ENCODE measurements around the gene HTR4.

Gene HTR4, protein sequence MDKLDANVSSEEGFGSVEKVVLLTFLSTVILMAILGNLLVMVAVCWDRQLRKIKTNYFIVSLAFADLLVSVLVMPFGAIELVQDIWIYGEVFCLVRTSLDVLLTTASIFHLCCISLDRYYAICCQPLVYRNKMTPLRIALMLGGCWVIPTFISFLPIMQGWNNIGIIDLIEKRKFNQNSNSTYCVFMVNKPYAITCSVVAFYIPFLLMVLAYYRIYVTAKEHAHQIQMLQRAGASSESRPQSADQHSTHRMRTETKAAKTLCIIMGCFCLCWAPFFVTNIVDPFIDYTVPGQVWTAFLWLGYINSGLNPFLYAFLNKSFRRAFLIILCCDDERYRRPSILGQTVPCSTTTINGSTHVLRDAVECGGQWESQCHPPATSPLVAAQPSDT

DNA sequence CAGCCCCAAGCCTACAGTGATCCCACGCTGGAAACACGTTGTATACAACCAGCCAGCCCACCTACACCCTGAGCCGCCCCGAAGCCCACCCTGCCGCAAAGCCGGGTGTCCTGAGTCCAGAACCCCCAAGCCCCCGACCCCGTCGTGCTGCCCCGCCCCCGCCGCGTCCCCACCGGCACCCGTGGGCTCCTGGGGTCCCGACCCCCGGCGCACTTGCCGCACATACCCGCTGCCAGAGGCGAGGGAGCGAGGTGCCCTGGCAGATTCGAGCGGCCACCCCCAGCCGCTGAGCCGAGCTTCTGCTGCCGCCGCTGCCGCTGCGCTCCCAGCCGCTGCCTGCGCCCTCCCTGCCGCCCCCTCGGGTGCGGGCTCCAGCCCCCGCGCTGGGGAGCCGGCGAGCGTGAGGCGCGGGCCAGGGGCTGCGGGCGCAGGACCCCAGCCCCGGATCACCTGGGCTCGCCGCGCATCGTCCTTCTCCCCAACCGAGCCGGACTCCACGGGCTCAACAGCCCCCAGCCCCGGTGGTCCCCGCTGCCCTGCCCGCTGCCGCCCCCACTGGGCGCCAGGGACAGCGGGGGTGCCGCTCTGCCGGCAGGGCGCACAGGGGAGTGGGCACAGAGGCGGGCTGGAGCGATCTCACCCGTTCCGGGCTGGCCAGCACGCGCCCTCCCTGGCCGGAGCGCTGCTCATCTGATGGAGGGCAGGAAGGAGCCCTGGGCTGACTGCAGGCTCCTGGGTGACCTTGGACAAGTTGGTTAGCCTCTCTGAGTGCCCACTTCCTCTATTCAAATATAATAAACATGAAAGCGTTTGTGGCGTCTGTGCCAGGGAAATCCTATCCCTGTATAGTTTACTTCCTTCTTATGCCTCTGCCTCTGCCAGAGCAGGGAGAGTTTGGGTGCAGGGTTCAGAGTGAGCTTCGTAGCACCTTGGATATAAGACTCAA is at the start of gene HTR4:
Gene HTR4, minus strand, starts transcription at position 692 of the 946 bp plus-strand sequence. CDS start 17,513 bp downstream, outside the sequence.
- ATAC-seq (replicated peaks; ENCODE audit: extremely low read depth, poor library complexity, severe bottlenecking) (no peak), DNase-seq (ENCODE audit: low spot score in 2 of 2) (no peak)
- Mint-ChIP-seq H3K9me3 (no peaks in the 10 kb centered on the region), H3K4me3 (no peak within 1 kb of the TSS), H3K27me3 (peaks cover 72% of the 10 kb centered on the region), H3K27ac (ENCODE audit: low read depth) (no peak within 1 kb of the TSS), H3K4me1 (no peaks in the 10 kb centered on the region), H3K36me3 (ENCODE audit: insufficient read depth) (peaks cover 2% of the 10 kb centered on the region)

DNA sequence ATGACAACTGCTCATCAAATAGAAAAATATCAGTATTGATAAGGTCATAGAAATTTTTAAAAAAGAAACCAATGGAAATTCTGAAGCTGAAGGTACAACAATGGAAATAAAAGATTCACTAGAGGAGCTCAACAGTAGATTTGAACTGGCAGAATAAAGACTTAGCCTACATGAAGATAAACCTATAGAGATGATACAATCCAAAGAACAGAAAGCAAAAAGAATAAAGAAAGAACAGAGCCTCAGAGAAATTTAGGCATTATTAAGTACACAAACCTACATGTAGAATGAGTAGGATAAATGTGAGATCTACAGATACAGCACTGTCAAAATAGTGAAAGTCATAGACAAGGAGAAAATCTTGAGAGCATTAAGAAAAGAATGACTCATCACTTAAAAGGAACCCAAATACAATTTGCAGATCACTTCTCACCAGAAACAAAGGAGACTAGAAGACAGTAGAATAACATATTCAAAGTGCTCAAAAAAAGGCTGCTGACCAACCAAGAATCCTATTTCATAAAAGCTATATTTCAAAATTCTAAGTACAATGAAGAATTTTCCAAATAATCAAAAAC is 47.8 kb upstream of the HTR4 start:
- Mint-ChIP-seq H3K4me3 (no peak overlapping the region), H3K4me1 (no peaks in the 10 kb centered on the region), H3K36me3 (ENCODE audit: insufficient read depth) (no peaks in the 10 kb centered on the region), H3K9me3 (peaks cover 7% of the 10 kb centered on the region), H3K27ac (ENCODE audit: low read depth) (no peak overlapping the region), H3K27me3 (peaks cover 57% of the 10 kb centered on the region)
- DNase-seq (ENCODE audit: low spot score in 2 of 2) (no peak), ATAC-seq (replicated peaks; ENCODE audit: extremely low read depth, poor library complexity, severe bottlenecking) (no peak)

- H3K4me1 Mint-ChIP-seq: no peaks in the 10 kb centered on the region
- ATAC-seq (replicated peaks; ENCODE audit: extremely low read depth, poor library complexity, severe bottlenecking) (no peak), DNase-seq (ENCODE audit: low spot score in 2 of 2) (no peak)
- H3K27ac Mint-ChIP-seq (ENCODE audit: low read depth): no peak overlapping the region
- no peaks in the 10 kb centered on the region for H3K36me3 Mint-ChIP-seq (ENCODE audit: insufficient read depth)
- H3K4me3 Mint-ChIP-seq: no peak overlapping the region
- H3K27me3 Mint-ChIP-seq: peaks cover 58% of the 10 kb centered on the region
- H3K9me3 Mint-ChIP-seq: peaks cover 7% of the 10 kb centered on the region
These were observed 44.7 kb upstream of the HTR4 start for GRCh38 chr5:148699028-148699427.

- H3K4me1 Mint-ChIP-seq: no peaks in the 10 kb centered on the region
- no peak overlapping the region for H3K4me3 Mint-ChIP-seq
- no peaks in the 10 kb centered on the region for H3K36me3 Mint-ChIP-seq (ENCODE audit: insufficient read depth)
- peaks cover 46% of the 10 kb centered on the region for H3K27me3 Mint-ChIP-seq
- H3K9me3 Mint-ChIP-seq: peaks cover 7% of the 10 kb centered on the region
- no peak overlapping the region for H3K27ac Mint-ChIP-seq (ENCODE audit: low read depth)
- ATAC-seq (replicated peaks; ENCODE audit: extremely low read depth, poor library complexity, severe bottlenecking) (no peak), DNase-seq (ENCODE audit: low spot score in 2 of 2) (no peak)
These were observed 43.5 kb upstream of the HTR4 start for GRCh38 chr5:148697809-148698196.

DNA sequence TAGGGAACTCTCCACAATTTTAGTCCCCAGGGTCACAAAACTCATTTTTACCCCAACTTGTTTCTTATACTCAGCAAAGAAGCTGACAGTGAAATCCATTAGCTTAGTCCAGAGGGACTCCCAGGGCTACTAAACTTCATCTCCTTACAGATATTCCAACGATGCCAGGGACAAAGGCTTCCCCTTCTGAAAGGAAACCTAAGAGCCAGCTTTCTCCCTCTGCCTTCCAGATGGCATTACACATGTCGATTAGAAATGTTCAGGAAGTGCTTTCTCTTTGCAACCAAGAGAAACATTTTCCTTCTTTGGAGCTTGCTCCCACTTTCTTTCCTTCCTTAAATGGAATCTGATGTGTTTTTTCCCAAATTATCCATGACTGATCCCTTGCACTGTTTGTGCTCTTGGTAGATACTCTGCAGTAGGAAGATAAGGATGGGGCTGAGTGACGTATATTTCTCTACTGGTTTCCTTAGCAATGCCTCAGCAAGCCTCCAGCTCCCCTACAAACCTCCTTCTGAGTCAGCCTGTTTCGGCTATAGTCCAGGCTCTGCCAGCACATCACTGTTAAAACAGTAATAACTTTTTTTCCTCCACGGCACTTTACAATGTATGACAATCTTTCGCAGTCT is 43.0 kb upstream of the HTR4 start:
- no peak for ATAC-seq (replicated peaks; ENCODE audit: extremely low read depth, poor library complexity, severe bottlenecking)
- no peak for DNase-seq (ENCODE audit: low spot score in 2 of 2)
- Mint-ChIP-seq H3K36me3 (ENCODE audit: insufficient read depth) (no peaks in the 10 kb centered on the region), H3K4me1 (no peaks in the 10 kb centered on the region), H3K27me3 (peaks cover 41% of the 10 kb centered on the region), H3K27ac (ENCODE audit: low read depth) (no peak overlapping the region), H3K4me3 (no peak overlapping the region), H3K9me3 (peaks cover 6% of the 10 kb centered on the region)

- no peak for DNase-seq (ENCODE audit: low spot score in 2 of 2)
- no peak for ATAC-seq (replicated peaks; ENCODE audit: extremely low read depth, poor library complexity, severe bottlenecking)
- H3K4me3 Mint-ChIP-seq: no peak overlapping the region
- H3K27ac Mint-ChIP-seq (ENCODE audit: low read depth): no peak overlapping the region
- no peaks in the 10 kb centered on the region for H3K4me1 Mint-ChIP-seq
- peaks cover 40% of the 10 kb centered on the region for H3K27me3 Mint-ChIP-seq
- no peaks in the 10 kb centered on the region for H3K9me3 Mint-ChIP-seq
- H3K36me3 Mint-ChIP-seq (ENCODE audit: insufficient read depth): no peaks in the 10 kb centered on the region
These were observed 42.1 kb upstream of the HTR4 start for GRCh38 chr5:148696187-148697036.

- Mint-ChIP-seq H3K27me3 (peaks cover 62% of the 10 kb centered on the region), H3K36me3 (ENCODE audit: insufficient read depth) (no peaks in the 10 kb centered on the region), H3K4me1 (no peaks in the 10 kb centered on the region), H3K4me3 (no peak overlapping the region), H3K9me3 (no peaks in the 10 kb centered on the region), H3K27ac (ENCODE audit: low read depth) (no peak overlapping the region)
- no peak for ATAC-seq (replicated peaks; ENCODE audit: extremely low read depth, poor library complexity, severe bottlenecking)
- DNase-seq (ENCODE audit: low spot score in 2 of 2): no peak
These were observed 36.6 kb upstream of the HTR4 start for GRCh38 chr5:148690945-148691344.

- no peaks in the 10 kb centered on the region for H3K4me1 Mint-ChIP-seq
- DNase-seq (ENCODE audit: low spot score in 2 of 2) (no peak), ATAC-seq (replicated peaks; ENCODE audit: extremely low read depth, poor library complexity, severe bottlenecking) (no peak)
- no peak overlapping the region for H3K27ac Mint-ChIP-seq (ENCODE audit: low read depth)
- H3K36me3 Mint-ChIP-seq (ENCODE audit: insufficient read depth): no peaks in the 10 kb centered on the region
- no peak overlapping the region for H3K4me3 Mint-ChIP-seq
- H3K27me3 Mint-ChIP-seq: peaks cover 76% of the 10 kb centered on the region
- H3K9me3 Mint-ChIP-seq: no peaks in the 10 kb centered on the region
These were observed 34.5 kb upstream of the HTR4 start for GRCh38 chr5:148688787-148689186.

- Mint-ChIP-seq H3K36me3 (ENCODE audit: insufficient read depth) (no peaks in the 10 kb centered on the region), H3K4me3 (no peak overlapping the region), H3K27me3 (peaks cover 85% of the 10 kb centered on the region), H3K27ac (ENCODE audit: low read depth) (no peak overlapping the region), H3K9me3 (no peaks in the 10 kb centered on the region), H3K4me1 (no peaks in the 10 kb centered on the region)
- no peak for ATAC-seq (replicated peaks; ENCODE audit: extremely low read depth, poor library complexity, severe bottlenecking)
- no peak for DNase-seq (ENCODE audit: low spot score in 2 of 2)
These were observed 33.5 kb upstream of the HTR4 start for GRCh38 chr5:148687871-148688270.

DNA sequence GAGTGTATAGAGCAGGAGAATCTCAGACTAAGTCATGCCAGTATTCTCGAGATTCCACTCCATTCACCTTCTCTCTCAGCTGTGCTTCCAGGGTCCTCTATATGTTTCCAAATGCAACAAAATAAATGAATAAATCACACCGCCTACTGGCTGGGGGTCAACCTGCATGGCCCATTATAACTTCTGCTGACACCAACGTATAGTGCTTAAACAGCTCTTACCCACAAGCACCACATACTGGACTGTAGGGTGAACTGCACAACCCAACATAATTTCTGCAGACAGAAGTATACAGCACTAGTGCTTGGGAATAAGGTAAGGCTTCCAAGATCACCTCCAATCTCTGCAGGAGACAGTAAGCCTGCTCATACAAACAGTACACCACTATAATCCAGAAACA is 33.1 kb upstream of the HTR4 start:
- Mint-ChIP-seq H3K9me3 (no peaks in the 10 kb centered on the region), H3K36me3 (ENCODE audit: insufficient read depth) (no peaks in the 10 kb centered on the region), H3K27ac (ENCODE audit: low read depth) (no peak overlapping the region), H3K4me3 (no peak overlapping the region), H3K27me3 (peaks cover 89% of the 10 kb centered on the region), H3K4me1 (no peaks in the 10 kb centered on the region)
- ATAC-seq (replicated peaks; ENCODE audit: extremely low read depth, poor library complexity, severe bottlenecking) (no peak), DNase-seq (ENCODE audit: low spot score in 2 of 2) (no peak)

GRCh38 chr5:148686660-148687059 is 32.3 kb upstream of the HTR4 start:
- Mint-ChIP-seq H3K36me3 (ENCODE audit: insufficient read depth) (no peaks in the 10 kb centered on the region), H3K27ac (ENCODE audit: low read depth) (no peak overlapping the region), H3K9me3 (no peaks in the 10 kb centered on the region), H3K27me3 (peaks cover 86% of the 10 kb centered on the region), H3K4me3 (no peak overlapping the region), H3K4me1 (no peaks in the 10 kb centered on the region)
- DNase-seq (ENCODE audit: low spot score in 2 of 2) (no peak), ATAC-seq (replicated peaks; ENCODE audit: extremely low read depth, poor library complexity, severe bottlenecking) (no peak)

All from central memory CD8-positive, alpha-beta T cell (primary cell).